Endothelial cell of umbilical vein (primary cell): ENCODE results near the gene ALDH4A1.
A peak's percentile ranks its signal among the peaks of the same experiment; 100 is the strongest.

Experiments used
- EZH2 ChIP-seq: IDR thresholded peaks from 2 replicates; pipeline ENCODE4 v1.6.1; 2012; ENCODE audit warnings: borderline replicate concordance, low read depth, mild to moderate bottlenecking, moderate library complexity, low read length, inconsistent platforms; ENCODE audit not compliant: severe bottlenecking
- MYC ChIP-seq: IDR thresholded peaks from one replicate; pipeline ENCODE4 v1.6.1; 2011; ENCODE audit warnings: mild to moderate bottlenecking, low read depth, low read length
- POLR2A ChIP-seq: IDR thresholded peaks from 2 replicates; pipeline ENCODE4 v1.6.1; 2012; ENCODE audit warnings: low read depth, mild to moderate bottlenecking, control low read depth, low read length
- POLR2AphosphoS5 ChIP-seq: IDR thresholded peaks from 2 replicates; pipeline ENCODE4 v1.6.1; 2012; ENCODE audit warnings: low read depth, mild to moderate bottlenecking, control low read depth, low read length, moderate library complexity; ENCODE audit not compliant: insufficient read depth
- TF ChIP-seq, protein P1 (sequence below), 2 donors: IDR thresholded peaks; 1 replicate in 1 of 2; 2 replicates in 1 of 2; pipeline ENCODE4 v1.5.1; 2011; ENCODE audit warnings: low read length in 2 of 2, mild to moderate bottlenecking in 2 of 2, moderate library complexity in 2 of 2, control low read depth in 1 of 2, inconsistent platforms in 1 of 2, low read depth in 1 of 2; ENCODE audit not compliant: insufficient read depth in 1 of 2; ENCODE audit errors: extremely low read depth in 1 of 2
- TF ChIP-seq, protein P2 (sequence below): IDR thresholded peaks from 2 replicates; pipeline ENCODE4 v1.6.1; 2011; ENCODE audit not compliant: insufficient read depth, insufficient read length

GRCh38 chr1:18907021-18907916 lies 4.9 kb upstream of the ALDH4A1 start:
- TF ChIP-seq, protein P1, sequence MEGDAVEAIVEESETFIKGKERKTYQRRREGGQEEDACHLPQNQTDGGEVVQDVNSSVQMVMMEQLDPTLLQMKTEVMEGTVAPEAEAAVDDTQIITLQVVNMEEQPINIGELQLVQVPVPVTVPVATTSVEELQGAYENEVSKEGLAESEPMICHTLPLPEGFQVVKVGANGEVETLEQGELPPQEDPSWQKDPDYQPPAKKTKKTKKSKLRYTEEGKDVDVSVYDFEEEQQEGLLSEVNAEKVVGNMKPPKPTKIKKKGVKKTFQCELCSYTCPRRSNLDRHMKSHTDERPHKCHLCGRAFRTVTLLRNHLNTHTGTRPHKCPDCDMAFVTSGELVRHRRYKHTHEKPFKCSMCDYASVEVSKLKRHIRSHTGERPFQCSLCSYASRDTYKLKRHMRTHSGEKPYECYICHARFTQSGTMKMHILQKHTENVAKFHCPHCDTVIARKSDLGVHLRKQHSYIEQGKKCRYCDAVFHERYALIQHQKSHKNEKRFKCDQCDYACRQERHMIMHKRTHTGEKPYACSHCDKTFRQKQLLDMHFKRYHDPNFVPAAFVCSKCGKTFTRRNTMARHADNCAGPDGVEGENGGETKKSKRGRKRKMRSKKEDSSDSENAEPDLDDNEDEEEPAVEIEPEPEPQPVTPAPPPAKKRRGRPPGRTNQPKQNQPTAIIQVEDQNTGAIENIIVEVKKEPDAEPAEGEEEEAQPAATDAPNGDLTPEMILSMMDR (IDR thresholded peaks at IDR 0.05; ENCODE audit: extremely low read depth in 1 of 2, insufficient read depth in 1 of 2, low read depth in 1 of 2, low read length in 2 of 2), result peak; percentile 69 to 81
- TF ChIP-seq POLR2A (no peak), MYC (no peak), POLR2AphosphoS5 (no peak), EZH2 (no peak)
- TF ChIP-seq, protein P2, sequence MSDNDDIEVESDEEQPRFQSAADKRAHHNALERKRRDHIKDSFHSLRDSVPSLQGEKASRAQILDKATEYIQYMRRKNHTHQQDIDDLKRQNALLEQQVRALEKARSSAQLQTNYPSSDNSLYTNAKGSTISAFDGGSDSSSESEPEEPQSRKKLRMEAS, result no peak
